HG03039 (cell line): ENCODE measurements around the gene MAP7D1.
"Not testable (repeated sequence)": the region's sequence is repeated elsewhere in the genome, so short reads cannot be mapped to it uniquely, and the experiment has no call there.

Experiments used
- ATAC-seq: cut with Tn5 transposase; IDR thresholded peaks from one replicate; pipeline ENCODE4 v1.9.1; 2021; ENCODE audit warnings: mild to moderate bottlenecking, moderate library complexity; ENCODE audit not compliant: unreplicated experiment

Gene MAP7D1

DNA sequence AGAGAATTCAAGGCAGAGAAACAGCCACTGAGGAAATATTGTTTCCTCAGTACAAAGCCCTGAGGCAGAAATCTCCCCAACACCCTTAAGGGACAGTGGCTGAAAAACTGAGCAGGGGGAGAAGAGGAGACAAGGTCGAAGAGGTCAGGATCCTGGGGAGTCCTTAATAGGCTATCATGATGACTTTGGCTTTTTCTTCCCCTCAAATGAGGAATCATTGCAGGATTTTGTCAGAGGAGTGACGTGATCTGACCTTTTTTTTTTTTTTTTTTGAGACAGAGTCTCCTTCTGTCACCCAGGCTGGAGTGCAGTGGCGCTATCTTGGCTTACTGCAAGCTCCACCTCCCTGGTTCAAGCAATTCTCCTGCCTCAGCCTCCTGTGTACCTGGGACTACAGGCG, 10.2 kb downstream of the MAP7D1 start:
- no peak for ATAC-seq

- no peak for ATAC-seq
Observed at GRCh38 chr1:36166938-36167905, 11.3 kb downstream of the MAP7D1 start.

- no peak for ATAC-seq
Observed at GRCh38 chr1:36168514-36168913, 12.6 kb downstream of the MAP7D1 start.

GRCh38 chr1:36170643-36171412, 14.9 kb downstream of the MAP7D1 start:
- no peak for ATAC-seq

GRCh38 chr1:36172017-36172747, 16.2 kb downstream of the MAP7D1 start:
- ATAC-seq, result no peak

DNA sequence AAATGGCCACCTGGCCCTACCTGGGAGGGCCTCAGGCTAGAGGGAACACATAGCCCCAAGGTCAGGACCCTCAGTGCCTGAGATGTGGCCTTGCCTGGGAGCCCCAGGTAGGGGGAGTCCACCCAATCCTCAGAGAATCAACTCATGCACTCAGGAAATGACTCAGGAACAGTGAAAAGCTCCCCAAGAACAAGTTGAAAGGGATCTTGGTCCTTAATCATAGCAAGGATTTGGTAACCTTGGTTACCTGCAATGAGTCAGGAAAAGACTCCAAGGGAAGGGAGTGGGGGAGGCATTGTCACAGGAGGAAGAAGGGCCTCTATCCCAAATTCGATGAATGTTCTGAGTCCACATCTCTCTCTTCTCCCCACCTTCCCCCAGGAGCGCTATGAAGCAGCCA, 17.0 kb downstream of the MAP7D1 start:
- ATAC-seq, result no peak

DNA sequence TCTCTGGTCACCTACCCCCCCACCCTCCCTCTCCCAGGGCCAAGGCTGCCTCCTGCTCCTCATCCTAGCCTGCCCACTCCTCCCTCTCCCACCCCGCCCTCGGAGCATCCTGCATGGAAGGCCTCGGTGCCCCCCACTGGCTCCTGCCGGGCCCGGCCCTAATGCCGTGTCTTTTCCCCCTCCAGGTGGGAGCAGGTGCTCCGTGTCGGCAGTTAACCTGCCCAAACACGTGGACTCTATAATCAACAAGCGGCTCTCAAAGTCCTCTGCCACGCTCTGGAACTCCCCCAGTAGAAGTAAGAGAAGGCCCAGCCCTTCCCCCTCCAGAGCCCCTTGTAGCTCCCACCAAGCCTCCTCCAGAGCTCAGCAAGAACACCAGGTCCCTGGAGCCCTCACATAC, 18.8 kb downstream of the MAP7D1 start:
- ATAC-seq, result no peak

DNA sequence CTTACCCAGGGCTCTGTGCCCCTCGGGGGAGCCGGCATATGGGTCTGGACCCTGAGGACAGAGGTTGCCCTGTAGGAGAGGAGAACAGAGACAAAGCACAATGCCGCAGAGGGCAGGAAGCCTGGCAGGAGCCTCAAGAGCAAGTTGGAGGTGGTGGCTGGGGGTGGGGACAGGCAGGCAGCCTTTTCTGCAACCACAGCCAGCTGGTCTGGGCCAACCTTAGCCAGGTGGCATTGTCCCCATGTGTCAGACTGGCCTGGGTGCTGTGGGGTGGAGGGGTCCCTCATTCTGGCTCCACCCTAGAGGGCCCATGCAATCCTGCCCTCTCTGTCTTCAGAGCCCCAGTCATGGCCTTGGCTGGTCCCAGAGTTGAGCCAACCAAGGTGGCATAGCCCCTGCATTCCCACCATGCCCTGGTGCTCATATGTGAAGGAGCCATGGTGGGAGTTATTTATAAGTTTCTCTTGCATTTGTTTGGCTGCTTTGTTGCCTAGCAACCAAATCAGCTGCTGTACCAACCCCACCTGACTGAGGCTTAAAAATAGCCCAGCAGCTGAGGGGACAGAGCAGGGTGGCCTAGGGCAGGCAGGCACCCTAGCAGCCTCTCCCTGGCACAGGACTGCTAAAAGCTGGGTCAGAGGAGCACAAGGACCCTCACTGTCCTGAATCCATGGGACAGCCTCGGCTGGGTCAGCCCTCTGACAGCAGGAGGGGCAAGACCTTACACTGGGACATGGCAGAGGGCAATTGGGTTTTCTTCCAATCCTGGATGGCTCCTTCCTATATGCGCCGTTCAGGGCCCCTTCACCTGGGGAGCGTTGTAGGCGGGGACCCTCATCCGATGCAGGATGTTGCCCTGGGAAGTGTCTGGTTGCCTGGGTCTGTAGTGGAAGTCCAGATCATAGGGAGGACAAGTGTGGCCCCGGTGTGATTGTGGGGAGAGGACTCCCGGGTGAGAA, 19.5 kb downstream of the MAP7D1 start:
- no peak for ATAC-seq

DNA sequence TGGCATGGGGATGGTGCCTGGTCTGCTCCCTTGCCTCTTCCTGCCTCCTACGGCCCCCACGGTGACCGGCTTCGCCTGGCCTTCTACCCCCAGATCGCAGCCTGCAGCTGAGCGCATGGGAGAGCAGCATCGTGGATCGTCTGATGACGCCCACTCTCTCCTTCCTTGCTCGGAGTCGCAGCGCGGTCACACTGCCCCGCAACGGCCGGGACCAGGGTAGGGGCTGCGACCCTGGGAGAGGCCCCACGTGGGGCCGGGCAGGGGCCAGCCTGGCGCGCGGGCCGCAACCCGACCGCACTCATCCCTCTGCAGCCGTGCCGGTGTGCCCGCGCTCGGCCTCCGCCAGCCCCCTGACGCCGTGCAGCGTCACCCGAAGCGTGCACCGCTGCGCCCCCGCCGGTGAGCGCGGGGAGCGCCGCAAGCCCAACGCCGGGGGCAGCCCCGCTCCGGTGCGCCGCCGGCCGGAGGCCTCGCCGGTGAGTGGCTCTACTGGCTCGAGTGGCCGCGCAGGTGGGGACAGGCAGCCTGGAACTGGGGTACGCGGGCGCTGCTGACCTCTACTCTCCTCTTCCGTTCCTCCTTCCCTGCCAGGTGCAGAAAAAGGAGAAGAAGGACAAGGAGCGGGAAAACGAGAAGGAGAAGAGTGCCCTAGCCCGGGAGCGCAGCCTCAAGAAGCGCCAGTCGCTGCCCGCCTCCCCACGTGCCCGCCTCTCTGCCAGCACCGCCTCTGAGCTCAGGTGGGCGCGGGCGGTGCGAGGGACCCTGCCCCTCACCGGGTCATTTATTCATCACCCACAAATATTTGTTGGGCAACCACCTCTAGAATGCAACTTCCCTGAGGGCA, 20.4 kb downstream of the MAP7D1 start:
- ATAC-seq, result no peak

DNA sequence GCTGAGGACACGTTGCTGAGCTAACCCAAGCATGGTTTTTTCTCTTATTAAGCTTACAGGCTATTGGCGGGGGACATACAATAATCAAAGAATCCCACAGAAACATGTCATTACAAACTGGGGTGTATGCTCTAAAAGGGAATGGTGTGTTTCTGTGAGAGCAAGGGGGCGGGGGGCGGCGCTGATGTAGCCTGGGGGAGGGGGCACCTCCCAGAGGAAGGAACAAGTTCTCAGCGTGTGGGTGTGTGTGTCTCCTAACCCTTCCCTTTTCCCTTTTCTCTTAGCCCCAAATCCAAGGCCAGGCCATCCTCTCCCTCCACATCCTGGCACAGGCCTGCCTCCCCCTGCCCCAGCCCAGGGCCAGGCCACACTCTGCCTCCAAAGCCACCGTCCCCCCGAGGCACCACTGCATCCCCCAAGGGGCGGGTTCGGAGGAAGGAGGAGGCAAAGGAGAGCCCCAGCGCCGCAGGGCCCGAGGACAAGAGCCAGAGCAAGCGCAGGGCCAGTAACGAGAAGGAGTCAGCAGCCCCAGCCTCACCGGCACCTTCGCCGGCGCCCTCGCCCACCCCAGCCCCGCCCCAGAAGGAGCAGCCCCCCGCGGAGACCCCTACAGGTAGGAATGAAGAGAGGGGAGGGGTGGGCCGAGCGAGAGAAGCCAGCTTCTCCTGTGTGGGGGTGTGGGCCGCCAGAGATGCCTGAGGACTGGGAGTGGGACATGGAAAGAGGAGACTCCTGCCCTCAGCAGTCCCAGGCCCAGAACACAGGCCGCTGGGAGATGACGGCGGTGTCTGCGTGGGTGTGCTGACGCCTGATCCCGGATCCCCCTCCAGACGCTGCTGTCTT, 21.9 kb downstream of the MAP7D1 start:
- no peak for ATAC-seq

DNA sequence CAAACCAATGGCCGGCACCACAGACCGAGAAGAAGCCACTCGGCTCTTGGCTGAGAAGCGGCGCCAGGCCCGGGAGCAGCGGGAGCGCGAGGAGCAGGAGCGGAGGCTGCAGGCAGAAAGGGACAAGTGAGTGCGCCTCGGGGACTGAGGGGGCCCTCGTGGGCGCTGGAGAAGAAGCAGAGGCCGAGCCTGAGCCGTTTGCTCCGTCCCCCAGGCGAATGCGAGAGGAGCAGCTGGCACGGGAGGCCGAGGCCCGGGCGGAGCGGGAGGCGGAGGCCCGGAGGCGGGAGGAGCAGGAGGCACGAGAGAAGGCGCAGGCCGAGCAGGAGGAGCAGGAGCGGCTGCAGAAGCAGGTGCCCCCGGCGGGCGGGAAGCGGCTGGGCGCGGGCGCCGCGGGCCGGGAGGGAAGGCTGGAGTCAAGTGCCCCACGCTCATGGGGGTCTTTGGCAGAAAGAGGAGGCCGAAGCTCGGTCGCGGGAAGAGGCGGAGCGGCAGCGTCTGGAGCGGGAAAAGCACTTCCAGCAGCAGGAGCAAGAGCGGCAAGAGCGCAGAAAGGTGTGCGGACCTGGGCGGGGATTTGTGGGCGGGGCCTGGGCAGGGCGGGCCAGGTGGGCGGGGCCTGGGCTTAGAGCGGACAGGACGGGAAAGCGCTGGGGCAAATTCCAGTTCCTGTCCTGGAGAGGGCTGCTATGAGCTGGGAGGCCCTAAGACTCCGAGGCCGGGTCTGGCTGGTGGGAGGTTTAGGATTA, 22.7 kb downstream of the MAP7D1 start:
- no peak for ATAC-seq

DNA sequence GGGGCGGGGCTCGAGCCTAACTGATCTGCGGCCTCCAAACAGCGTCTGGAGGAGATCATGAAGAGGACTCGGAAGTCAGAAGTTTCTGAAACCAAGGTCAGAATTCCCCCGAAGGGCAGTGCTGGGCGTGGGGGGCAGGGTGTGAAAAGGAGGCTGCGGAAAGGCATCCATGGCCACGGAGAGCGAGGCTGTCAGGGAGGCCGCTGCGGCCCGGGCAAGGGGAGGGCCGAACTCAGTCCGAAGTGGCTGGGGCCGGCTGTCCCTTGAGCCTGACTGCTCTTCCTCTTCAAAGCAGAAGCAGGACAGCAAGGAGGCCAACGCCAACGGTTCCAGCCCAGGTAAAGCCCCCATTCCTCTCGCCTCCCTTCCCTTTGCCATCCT, 23.2 kb downstream of the MAP7D1 start:
- no peak for ATAC-seq

- ATAC-seq, result no peak
Observed at GRCh38 chr1:36182734-36183133, 26.8 kb downstream of the MAP7D1 start.

- ATAC-seq, result no peak
Observed at GRCh38 chr1:36183309-36183856, 27.4 kb downstream of the MAP7D1 start.

GRCh38 chr1:36187800-36188593, 32.0 kb downstream of the MAP7D1 start:
- peak; percentile 54 for ATAC-seq

- not testable (repeated sequence) for ATAC-seq
Observed at GRCh38 chr1:36196805-36197204, 40.8 kb downstream of the MAP7D1 start.

DNA sequence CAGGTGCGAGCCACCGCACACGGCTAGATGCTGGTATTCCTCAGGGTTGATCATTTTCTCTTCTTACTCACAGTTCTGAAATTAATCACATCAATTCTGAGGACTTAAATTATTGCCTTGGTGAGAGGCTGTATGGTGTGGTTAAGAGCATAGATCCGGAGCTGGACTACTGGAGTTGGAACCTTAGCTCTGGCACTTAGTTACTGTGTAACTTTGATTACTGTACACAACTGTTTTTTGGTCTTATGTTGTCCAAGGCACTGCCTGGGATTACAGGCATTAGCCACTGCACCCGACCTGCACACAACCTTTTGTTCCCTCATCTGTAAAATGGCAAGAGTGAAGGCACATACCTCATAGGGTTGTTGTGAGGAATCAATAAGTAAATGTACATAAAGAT, 42.7 kb downstream of the MAP7D1 start:
- no peak for ATAC-seq
